ENCODE measurements around the gene RARRES2. TPM values are rescaled to one million over a fixed set of nuclear protein-coding genes. Genes with fewer than 3 reads are reported as not detected.

The RARRES2 gene
- polyA plus RNA-seq, 1 of the 3 experiments (the other 2 are of a cell fraction): 0.43 TPM

- 92% methylated on average over 10 of the region's 10 CpGs for WGBS (ENCODE audit: low lambda C conversion rate)
- peaks cover 10% of the 10 kb centered on the region for H3F3A ChIP-seq (replicated peaks; ENCODE audit: insufficient read depth)
- H3K36me3 ChIP-seq (replicated peaks in 1 of 2; ENCODE audit: control insufficient read depth in 1 of 2, insufficient read depth in 2 of 2, low read length in 1 of 2): no peaks in the 10 kb centered on the region
- H3K27ac ChIP-seq (ENCODE audit: low read depth in 2 of 2, low read length in 1 of 2): no peak overlapping the region
- H3K9me2 ChIP-seq: no peaks in the 10 kb centered on the region
- no peak overlapping the region for H3K4me2 ChIP-seq
- DNase-seq: no peak
- H2AFZ ChIP-seq (ENCODE audit: low read depth): no peak overlapping the region
- H3K4me1 ChIP-seq (ENCODE audit: control insufficient read depth in 1 of 2, insufficient read depth in 2 of 2, low read depth in 1 of 2, low read length in 1 of 2): peaks cover 17 to 19% of the 10 kb centered on the region in 2 experiments
- H3K4me3 ChIP-seq (ENCODE audit: low read depth in 2 of 2, low read length in 1 of 2): no peak overlapping the region
- H4K20me1 ChIP-seq (ENCODE audit: insufficient read depth): no peaks in the 10 kb centered on the region
- TF ChIP-seq TAF1 (IDR thresholded peaks at IDR 0.05; ENCODE audit: borderline replicate concordance, low read depth, low read length) (no peak), GABPA (IDR thresholded peaks at IDR 0.05; ENCODE audit: low read depth) (no peak), MXI1 (IDR thresholded peaks at IDR 0.05; ENCODE audit: low read depth, low read length) (no peak), TCF12 (IDR thresholded peaks at IDR 0.05) (no peak), FOSL2 (IDR thresholded peaks at IDR 0.05; ENCODE audit: borderline replicate concordance, low read depth) (no peak), NRF1 (IDR thresholded peaks at IDR 0.05; ENCODE audit: low read depth, low read length) (no peak), EZH2phosphoT487 (IDR thresholded peaks at IDR 0.05; ENCODE audit: borderline replicate concordance, low read depth) (no peak), RAD21 (IDR thresholded peaks at IDR 0.05; ENCODE audit: low read length) (no peak), RCOR1 (IDR thresholded peaks at IDR 0.05; ENCODE audit: low read length) (no peak), GATA2 (CRISPR knock-in tag; IDR thresholded peaks at IDR 0.05) (no peak)
- CTCF ChIA-PET: interaction anchor here (1.2 to 7.4 kb wide), 4 partner anchors 9 to 39 kb away, joined by 3 to 57 read pairs (median 4); no protein-coding TSS in a partner anchor
- H3K27me3 ChIP-seq (ENCODE audit: insufficient read depth): no peaks in the 10 kb centered on the region
- POLR2A ChIA-PET: no interaction called here
- no peak overlapping the region for H3K9ac ChIP-seq
- peaks cover 16% of the 10 kb centered on the region for H3K79me2 ChIP-seq (ENCODE audit: insufficient read depth)
- H3K9me3 ChIP-seq: no peaks in the 10 kb centered on the region
These were observed 23.8 kb upstream of the RARRES2 start for GRCh38 chr7:150365194-150365593.

- Histone ChIP-seq H3K4me3 (ENCODE audit: low read depth in 2 of 2, low read length in 1 of 2) (no peak overlapping the region), H2AFZ (ENCODE audit: low read depth) (no peak overlapping the region), H3K9ac (no peak overlapping the region), H3K36me3 (replicated peaks in 1 of 2; ENCODE audit: control insufficient read depth in 1 of 2, insufficient read depth in 2 of 2, low read length in 1 of 2) (no peaks in the 10 kb centered on the region), H3K9me2 (no peaks in the 10 kb centered on the region), H4K20me1 (ENCODE audit: insufficient read depth) (no peaks in the 10 kb centered on the region), H3K9me3 (no peaks in the 10 kb centered on the region), H3K4me2 (no peak overlapping the region), H3K27me3 (ENCODE audit: insufficient read depth) (no peaks in the 10 kb centered on the region), H3F3A (replicated peaks; ENCODE audit: insufficient read depth) (peaks cover 10% of the 10 kb centered on the region), H3K4me1 (ENCODE audit: control insufficient read depth in 1 of 2, insufficient read depth in 2 of 2, low read depth in 1 of 2, low read length in 1 of 2) (peaks cover 8 to 14% of the 10 kb centered on the region in 2 experiments), H3K27ac (ENCODE audit: low read depth in 2 of 2, low read length in 1 of 2) (no peak overlapping the region), H3K79me2 (ENCODE audit: insufficient read depth) (peaks cover 3% of the 10 kb centered on the region)
- no peak for DNase-seq
- TF ChIP-seq, protein P1, sequence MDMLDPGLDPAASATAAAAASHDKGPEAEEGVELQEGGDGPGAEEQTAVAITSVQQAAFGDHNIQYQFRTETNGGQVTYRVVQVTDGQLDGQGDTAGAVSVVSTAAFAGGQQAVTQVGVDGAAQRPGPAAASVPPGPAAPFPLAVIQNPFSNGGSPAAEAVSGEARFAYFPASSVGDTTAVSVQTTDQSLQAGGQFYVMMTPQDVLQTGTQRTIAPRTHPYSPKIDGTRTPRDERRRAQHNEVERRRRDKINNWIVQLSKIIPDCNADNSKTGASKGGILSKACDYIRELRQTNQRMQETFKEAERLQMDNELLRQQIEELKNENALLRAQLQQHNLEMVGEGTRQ (IDR thresholded peaks at IDR 0.05; ENCODE audit: borderline replicate concordance, low read depth, low read length): no peak
- TF ChIP-seq MEF2A (IDR thresholded peaks at IDR 0.05; ENCODE audit: borderline replicate concordance, low read depth) (no peak), SIN3A (IDR thresholded peaks at IDR 0.05; ENCODE audit: borderline replicate concordance, low read depth, low read length) (no peak), MXI1 (IDR thresholded peaks at IDR 0.05; ENCODE audit: low read depth, low read length) (no peak), RCOR1 (IDR thresholded peaks at IDR 0.05; ENCODE audit: low read length) (no peak)
- ChIA-PET CTCF (interaction anchor here (1.3 to 1.4 kb wide), 2 partner anchors 56 to 67 kb away, joined by 4 read pairs; no protein-coding TSS in a partner anchor), POLR2A (no interaction called here)
- 89% methylated on average over 5 of the region's 5 CpGs for WGBS (ENCODE audit: low lambda C conversion rate)
These were observed 22.4 kb upstream of the RARRES2 start for GRCh38 chr7:150363872-150364271.

All from SK-N-SH (cell line).